ENCODE results near the gene UMAD1.

- TF ChIP-seq POLR2A (IDR thresholded peaks at IDR 0.05): no peak
- no peak for TF ChIP-seq CTCF (IDR thresholded peaks at IDR 0.05)
- TF ChIP-seq POLR2AphosphoS5 (IDR thresholded peaks at IDR 0.05): no peak
Observed at GRCh38 chr7:7628476-7628875, 12.1 kb upstream of the UMAD1 start.
